HG02943 (cell line): ENCODE data around the gene ATRIP.

Experiments
- ATAC-seq: cut with Tn5 transposase; IDR thresholded peaks from one replicate; pipeline ENCODE4 v1.9.1; 2021; ENCODE audit warnings: mild to moderate bottlenecking, low read depth, moderate library complexity; ENCODE audit not compliant: unreplicated experiment

Gene ATRIP

DNA sequence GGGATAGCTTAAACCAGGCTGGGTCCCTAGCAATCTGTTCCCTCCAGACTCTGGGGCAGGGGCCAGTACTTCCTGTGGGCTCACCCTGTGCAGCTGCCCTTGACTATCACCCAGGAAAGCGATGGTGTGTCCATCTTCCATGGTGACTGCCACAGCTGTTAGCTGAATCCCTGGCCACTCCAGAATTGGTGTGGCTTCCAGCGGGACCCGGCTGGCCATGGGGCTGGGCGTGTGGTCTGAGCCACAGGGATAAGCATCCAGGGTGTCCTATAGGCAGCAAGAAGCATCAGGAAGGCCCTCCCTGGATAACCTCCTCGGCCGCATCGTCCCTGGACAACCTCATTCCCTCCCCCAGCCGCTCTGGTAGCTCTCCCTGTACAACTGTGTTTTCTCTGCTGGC lies 23.9 kb upstream of the ATRIP start:
- no peak for ATAC-seq

DNA sequence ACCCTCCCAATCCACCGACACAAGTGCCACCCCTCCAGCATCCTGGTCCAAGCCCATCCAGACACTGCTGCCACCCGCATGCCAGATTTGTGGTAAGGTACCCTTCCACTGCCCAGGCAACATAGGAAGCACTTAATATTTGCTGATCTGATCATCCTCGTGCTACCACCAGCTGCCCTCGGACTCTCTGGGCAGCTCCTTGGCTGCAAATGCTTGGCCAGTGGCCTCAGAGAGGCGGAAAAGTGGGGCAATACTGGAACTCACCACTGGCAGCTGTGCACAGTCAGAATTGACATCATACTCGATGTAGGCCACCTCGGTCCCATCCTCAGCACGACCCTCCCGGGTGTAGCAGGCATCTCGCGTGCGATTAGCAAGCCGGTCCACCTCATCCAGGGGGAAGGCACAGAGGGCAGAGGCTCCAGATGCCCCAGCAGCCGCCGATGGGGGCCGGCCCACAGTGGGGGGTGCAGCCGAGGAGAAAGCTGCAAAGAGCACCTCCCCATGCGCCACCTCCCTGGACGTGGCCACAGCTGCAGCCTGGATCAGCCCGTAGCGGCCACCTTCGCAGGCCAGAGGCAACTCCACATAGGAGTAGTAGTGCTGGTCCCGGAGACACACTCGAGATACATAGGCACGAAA lies 23.2 kb upstream of the ATRIP start:
- ATAC-seq, result no peak

DNA sequence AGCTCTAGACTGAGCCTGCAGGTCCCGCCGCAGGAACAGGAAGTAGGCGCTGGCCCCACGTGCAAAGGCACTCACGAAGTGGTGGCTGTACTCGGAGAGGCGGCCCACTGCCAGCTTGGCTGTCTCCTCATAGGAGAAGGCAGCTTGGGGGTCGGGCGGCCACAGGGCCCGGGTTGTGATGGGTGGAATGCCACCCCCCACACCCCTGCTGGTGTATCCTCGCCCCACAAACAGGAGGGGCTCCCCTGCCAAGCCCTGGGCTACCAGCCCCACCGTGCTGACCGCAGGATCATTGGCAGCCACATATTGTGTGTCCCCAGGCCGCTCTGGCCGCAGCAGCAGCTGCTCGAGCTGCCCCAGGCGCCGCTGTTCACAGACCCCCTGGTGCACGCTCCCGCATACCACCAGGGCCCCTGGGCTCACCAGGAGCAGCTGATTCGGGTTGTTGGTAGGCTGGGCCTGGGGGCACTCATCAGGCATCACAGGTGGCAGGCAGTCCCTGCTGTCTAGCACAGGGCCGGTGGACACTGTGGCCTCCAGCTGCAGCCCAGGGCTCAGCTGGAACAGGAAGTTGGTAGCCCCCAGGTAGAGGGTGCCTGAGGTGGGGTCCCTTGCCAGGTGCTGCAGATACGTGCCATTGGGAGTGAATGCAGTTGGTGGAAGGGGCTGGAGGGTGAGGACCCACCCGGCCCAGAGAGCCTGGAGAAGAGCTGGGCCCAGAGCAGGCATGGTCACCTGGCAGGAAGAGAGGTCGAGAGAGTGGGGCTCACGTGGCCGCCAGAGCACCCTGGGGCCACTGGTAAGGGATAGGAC lies 22.4 kb upstream of the ATRIP start:
- no peak for ATAC-seq

DNA sequence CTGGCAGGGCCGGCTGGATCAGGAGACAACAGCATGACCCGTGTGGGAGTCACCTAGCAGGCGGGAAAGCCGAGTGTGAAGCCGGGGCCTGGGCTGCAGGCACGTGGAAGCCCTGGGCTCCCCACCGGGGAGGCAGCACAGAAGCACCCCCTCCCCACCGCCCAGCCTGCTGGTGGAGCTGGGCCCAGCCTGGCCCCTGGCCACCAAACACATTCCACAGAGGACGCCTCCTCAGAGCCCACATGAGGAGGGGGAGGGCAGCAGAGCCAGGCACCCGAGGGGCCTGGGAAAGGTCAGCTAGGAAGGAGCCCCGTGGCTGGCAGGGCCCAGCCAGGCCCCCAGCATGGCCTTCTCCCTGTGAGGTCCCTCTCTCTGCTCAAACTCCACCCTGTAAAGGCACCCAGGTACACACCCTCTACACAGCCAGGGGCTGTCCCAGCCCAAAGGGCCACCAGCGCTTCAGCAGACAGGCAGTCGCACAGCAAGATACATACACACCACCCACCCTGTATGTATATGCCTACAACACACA lies 21.2 kb upstream of the ATRIP start:
- ATAC-seq, result no peak

DNA sequence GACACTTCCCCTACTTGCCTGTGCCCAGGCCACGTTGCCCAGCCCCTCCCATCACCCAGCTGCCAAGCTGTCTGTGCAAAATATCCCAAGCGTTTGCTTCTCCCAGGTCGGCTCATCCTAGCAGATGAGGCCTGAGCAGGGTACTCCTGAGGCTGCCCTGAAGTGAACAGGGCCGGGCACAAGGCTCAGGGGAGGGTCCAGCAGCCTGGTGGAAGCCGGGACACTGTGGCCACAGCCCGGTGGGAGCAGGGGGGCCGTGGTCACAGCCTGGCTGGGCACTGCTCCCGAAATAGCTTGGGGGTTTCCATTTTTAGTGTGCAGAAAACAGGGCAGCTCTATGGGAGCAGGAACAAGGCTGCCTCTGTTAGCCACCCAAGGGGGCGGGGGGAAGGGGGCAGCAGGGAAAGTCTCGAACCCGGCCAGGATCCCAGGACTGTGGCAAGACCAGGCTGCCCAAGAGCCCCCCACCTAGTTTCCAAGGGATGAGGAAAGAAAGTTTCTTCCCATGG lies 20.1 kb upstream of the ATRIP start:
- ATAC-seq, result no peak

DNA sequence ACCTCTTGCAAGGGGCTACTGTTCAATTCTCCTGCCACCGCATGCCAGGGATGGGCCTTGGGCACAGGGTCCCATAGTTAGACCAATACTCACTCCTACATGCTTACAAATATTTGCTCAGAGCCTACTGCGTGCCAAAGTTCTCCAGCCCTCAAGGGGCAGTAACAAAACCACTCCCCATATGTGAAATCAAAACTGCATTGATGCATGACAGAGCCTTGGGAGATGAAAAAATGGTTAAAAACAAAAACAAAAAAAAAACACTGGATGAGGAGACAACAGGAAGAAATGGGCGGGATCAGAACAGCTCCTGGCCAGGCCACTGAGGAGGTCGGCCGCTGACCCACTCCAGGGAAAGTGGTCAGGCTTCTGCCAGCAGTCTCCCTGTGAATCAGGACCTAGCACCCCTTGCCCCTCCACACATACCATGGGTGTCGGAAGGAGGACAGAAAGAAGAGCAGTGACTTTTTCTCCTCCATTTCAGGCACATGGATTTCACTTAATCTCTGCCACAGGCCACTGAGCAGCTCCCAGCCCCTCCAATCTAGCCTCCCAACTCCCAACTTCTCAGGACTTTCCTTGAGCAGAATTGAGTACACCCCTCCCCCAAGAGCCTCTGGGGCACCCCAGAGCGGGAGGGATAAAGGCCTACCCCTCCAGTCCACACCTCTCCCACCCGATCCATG lies 19.4 kb upstream of the ATRIP start:
- no peak for ATAC-seq

DNA sequence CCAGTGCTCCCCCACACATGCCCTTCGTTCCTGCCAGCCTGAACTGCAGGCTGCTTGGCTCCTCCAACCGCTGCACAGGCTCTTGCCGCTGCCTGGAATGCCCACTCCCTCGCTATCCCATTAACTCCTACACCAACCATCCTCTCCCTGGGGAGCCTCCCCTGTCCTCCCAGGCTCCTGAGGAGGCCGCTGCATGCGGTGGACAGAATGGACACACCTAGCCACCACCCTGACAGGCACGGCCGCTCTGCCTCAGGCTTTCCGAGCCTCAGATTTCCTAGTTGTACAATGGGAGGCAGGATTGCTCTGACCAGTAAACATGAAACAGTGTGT lies 18.9 kb upstream of the ATRIP start:
- ATAC-seq, result no peak

DNA sequence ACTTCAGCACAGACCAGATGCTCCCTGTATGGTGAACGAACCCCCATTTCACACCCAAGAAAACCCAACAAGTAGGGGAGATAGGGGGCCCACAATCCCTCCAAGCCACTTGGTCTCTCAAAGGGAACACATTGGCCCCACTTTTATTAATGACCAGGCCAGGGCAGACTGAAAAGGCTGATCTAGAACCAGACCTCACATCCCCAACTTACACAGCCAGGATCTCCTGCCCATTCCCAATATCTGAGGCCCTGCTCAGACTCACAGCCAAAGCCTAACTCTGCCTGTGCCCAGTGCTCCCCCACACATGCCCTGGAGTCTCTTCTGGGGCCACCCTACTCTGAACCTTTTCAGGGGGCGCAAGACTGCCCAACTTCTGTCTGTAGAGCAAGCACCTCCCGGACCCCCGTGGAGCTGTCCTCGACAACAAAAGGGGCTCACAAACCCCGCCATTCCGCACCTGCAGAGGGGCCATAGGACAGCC lies 18.4 kb upstream of the ATRIP start:
- ATAC-seq, result no peak

DNA sequence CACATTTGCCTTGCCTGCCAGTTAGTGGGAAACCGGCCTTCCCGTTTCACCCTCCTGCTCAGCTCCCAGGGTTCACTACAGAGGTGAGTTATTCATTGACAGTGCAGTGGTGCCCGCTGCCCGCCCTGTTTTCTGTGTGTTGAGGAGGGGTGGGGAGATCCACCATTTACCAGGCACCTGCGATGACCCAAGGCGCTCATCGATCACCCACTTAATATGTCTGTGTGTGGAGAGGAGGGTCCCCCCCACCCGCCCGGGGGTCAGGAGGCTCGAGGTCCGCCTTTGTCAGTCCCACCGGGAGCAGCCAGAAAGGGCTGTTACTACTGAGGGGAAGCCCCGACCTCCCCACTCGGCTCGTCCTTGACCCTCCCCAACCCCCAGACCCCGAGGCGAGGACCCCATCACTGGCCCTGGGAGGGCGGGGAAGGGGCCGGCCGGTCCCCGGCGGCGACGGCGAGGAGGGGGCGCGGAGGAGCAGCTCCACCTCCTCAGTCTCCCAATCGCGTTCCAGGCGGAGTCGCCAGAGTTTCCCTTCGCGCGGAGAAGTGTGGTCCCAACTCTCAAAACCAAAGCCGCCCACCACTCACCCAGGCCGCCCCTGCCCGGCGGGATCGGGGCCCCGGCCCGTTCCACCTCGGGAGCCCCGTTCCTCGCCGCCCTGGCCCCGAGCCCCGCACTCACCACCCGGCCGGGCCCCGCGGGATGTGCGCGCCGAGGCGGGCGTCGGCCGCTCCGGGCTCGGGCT lies 17.8 kb upstream of the ATRIP start:
- no peak for ATAC-seq

DNA sequence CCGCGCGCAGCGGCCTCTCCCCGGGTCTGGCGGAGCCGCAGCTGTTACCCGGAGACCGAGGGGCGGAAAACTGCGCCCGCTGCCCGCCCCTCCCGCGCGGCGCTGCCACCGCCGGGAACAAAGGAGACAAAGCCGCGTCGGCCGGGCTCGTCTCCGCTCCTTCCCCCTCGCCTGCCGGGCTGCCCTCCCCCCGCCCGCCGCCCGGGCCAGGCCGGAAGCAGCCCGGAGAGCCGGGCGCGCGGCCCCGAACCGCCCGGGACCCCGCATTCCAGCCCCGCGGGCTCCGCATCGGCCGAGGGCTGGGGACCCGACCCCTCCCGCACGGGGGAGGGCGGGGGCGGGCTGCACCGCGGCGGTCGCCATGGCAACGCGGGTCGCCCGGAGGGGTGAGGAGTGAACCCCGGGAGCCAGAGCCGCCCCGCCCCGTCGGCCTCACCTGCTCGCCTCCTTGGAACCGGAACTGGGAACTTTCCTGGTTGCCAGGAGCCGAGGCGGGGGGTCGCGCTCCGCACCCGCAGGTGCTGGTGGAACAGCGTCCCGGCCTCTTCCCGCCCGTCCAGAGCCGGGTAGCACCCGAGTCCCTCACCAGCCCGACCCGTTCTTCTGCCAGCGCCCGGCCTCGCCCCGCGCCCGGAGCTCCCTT lies 17.1 kb upstream of the ATRIP start:
- ATAC-seq, result no peak

DNA sequence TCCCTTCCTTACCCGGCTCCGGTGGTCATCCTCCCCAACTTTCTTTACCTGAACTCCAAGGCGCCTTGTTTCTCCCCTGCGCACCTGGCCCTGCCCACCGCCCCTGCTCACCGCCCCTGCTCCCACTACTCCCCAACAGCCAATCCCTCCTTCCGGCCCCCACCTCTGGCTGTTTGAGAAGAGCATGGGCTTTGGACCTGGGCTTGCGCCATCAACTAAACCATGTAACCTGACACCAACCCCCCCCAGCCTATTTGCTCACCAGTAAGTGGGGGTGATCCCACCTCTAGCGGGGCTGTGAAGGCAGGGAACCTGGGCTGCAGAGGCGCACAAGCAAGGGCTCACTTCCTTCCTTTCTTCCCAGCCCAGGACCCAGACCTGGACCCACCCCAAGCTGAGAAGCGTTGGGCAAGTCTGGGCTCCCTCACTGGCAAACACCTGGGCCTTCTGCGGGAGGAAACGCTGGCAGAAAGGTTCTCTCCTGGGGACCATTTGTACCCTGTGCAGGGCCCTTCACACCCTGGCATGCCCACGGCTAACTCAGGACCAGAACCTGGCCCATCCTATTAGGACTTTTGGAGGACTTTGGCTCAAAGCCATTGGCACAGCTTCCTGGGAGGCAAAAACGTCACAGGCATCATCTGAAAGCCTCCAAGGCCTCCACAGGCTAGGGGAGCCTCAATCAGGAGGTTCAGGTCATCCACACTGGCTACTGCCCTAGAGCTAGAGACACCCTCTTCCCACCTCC lies 16.4 kb upstream of the ATRIP start, which contains the start of gene PLXNB1:
Gene PLXNB1, minus strand, starts transcription at position 127 of the 748 bp plus-strand sequence. CDS start 5,475 bp downstream, outside the sequence.
- no peak for ATAC-seq

DNA sequence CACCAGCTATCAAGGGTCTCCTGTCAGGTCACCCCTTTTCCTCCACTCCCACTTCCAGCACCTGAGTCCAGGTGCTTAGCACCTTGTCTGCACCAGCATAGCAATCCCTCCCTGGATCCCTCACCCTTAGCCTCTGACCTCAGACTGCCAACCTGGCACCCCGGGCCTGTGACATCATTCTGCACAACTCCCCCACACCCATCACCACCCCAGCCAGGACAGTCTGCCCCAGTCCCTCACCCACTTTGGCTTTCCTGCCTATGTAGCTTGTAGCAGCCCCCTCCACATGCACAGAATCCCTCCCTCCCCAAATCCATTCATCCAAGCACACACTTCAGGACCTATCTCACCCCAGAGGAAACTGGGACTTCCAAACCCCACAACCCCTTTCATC lies 15.8 kb upstream of the ATRIP start:
- no peak for ATAC-seq

DNA sequence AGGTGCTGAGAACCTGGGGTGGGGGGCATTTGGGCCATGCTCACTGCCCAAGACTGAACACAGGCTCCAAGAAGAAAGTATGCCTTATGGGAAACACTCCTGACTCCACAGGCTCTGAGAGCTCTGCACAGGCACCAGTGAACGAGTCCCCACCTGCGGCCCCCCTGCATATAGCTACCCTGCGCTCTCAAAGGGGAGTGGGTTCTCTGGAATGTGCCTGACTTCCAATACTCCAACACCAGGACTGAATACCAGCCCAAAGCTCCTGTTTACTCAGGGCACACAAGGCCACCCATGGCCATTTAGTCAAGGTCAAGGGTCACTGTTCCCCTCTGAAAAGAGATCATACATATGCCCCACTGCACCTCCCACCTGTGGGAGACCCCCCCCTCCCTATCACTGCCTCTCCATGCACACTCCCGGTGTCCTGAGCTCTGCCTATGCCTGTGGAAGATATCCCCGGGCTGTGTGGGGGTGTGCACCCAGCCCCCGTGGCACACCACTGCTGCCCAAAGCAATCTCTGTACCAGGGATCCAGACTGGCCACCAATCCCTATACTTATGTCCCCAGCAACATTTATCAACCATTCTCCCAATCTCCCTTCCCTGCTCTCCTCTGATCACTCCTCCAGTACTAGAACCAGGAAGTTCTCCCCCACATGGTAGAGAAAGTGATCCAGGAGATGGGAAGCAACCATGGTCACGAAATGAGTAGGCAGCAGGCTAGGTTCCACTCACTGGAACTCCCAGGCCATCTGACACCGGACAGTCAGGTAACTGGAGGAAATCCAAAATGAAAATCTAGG lies 15.1 kb upstream of the ATRIP start:
- ATAC-seq, result no peak

DNA sequence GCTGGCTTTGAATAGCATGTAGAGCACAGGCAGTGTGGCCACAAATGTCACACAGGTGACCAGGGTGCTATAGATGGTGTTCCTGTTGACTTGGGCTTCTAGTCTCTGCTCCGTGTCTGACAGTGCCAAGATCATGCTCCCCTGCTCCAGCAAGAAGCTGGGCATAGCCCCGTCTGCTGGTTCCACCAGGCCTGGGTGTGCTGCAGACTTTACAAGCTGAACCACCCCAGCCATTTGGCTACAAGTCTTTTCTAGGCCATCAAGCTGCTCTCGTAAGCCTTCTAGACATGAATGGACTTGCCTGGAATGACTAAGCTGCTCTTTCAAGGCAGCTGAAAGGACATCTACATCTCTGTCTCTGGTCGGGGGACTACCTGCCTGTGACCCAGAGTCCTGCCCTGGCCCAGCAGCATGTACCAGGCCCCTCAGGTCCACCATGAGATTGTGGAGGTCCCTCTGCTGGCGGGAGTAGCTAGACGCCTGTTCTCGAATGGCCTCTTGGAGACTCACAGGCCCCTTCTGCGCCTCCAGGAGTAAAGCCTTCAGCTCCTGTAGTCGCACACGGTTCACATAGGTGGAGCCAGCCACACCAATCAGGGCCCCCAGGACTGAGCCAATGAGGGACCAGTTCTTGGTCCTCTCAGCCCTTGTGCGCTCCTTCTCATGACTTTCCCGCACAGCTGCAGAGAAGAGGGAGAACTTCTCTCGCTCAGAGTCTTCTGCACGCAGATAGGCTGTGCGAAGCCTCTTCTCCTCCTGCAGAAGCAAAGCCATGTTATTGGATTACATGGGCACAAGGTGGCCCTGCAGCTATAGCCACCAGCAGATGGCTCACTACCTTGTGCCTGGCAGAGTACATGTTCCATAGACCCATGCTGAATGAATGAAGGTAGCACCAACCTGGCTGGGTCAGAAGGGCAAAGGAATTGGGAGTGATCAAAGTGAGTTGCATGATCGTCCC lies 13.8 kb upstream of the ATRIP start:
- ATAC-seq, result no peak

DNA sequence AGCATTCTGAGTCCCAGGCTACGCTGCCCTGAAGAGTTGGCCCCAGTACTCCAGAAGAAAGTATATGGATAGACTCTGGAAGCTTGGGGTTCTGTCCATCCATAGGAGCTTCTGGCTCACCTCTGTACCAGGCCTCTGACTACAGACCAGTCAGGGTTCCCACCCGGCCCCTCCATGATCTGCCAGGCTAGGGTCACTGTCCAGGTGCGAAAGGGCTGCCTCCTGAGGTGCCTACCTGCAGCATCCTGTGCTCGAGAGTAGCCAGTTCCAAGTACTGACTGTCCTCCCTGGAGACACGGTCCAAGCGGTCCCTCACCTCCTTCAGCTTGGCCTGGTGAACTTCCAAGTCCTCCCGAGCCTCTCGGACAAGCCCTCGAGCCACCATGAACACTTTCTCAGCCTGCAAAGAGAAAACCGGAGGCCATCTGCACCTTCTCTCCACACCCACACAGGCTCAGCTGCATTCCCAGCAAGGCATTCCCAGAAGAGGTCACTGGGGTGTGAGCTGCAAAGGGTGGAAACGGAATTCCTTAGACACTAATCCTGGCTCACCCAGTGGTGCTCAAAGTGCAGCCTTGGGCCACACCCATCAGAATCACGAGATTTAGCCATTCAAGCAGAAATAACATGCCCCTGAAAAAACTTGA lies 12.9 kb upstream of the ATRIP start:
- ATAC-seq, result no peak

DNA sequence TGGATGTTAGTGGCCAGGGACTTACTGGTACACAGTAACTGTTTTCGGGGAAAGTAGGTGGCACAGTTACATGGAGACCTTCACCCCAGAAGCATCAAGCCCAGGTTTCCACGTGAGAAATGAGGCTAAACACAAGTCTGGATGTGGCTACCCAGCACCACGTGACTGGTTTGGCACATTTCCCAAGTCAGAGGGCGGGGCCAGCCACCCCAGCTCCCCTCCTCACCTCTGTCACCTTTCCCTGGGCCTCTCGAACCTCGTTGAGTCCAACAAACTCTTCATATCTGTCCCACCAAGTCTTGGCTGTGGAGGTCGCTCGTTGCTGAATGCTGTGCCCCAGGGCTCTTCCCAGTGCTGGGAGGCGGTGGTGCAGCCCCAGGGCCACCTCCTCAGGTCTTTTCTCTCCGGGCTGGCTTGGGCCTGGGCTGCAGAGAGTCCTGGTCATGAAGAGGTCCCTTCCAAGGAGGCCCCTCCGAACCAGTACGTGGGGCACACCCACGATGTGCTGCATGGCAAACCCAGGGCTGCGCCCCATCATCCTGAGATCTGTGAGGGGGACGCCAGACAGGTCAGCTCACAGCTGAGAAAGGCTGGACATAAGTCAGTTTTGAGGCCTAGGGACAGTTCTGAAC lies 11.8 kb upstream of the ATRIP start:
- ATAC-seq, result no peak
